Immature natural killer cell (primary cell): Measurements from ENCODE around the gene NR1D2. TPM values are rescaled to one million over a fixed set of nuclear protein-coding genes. Genes with fewer than 3 reads are reported as not detected.

Source experiments
- polyA plus RNA-seq, 3 donors: library from polyadenylated mRNA; unstranded; fragments of 300-500 nt; fragmentation: Illumina TruSeq; gene quantifications; one replicate each; pipeline ENCODE4 v1.2.3, GENCODE V29; 2021

NR1D2 gene
- polyA plus RNA-seq, 3 donors from 2014 or later: 15.5 to 24.4 (median 16.2) TPM

Other genes starting within 250 kb of the NR1D2 start
- 10 to 100 TPM; 18.0 to 43.9 (median 19.2) TPM for gene UBE2E1, start 139.3 kb upstream of the NR1D2 start, polyA plus RNA-seq
- 1 to 10 TPM; 2.1 to 4.7 (median 4.0) TPM for gene NKIRAS1, start 28.3 kb upstream of the NR1D2 start, polyA plus RNA-seq
- gene RPL15, start 28.2 kb upstream of the NR1D2 start, polyA plus RNA-seq: 1,000 to 10,000 TPM; 2,712 to 5,031 (median 2,871) TPM